ENCODE results near the gene TMEM51.

TMEM51 gene

GRCh38 chr1:15222653-15223303 is 69.2 kb downstream of the TMEM51 start:
- no peak for DNase-seq

- no peak for DNase-seq
These were observed 70.8 kb downstream of the TMEM51 start for GRCh38 chr1:15224259-15224869.

- DNase-seq = no peak
These were observed 71.4 kb downstream of the TMEM51 start for GRCh38 chr1:15224974-15225373.

- DNase-seq = no peak
These were observed 71.9 kb downstream of the TMEM51 start for GRCh38 chr1:15225461-15225860.

- DNase-seq = no peak
These were observed 73.1 kb downstream of the TMEM51 start for GRCh38 chr1:15226388-15227255.

- DNase-seq = no peak
These were observed 76.2 kb downstream of the TMEM51 start for GRCh38 chr1:15229707-15230131.

GRCh38 chr1:15231714-15232201 is 78.2 kb downstream of the TMEM51 start:
- no peak for DNase-seq

GRCh38 chr1:15233689-15234088 is 80.1 kb downstream of the TMEM51 start:
- DNase-seq = no peak

GRCh38 chr1:15236321-15236721 is 82.8 kb downstream of the TMEM51 start:
- DNase-seq = no peak

GRCh38 chr1:15236746-15237145 is 83.2 kb downstream of the TMEM51 start:
- DNase-seq = no peak

GRCh38 chr1:15238789-15239188 is 85.2 kb downstream of the TMEM51 start:
- no peak for DNase-seq

- DNase-seq = no peak
These were observed 89.2 kb downstream of the TMEM51 start for GRCh38 chr1:15242766-15243165.

- no peak for DNase-seq
These were observed 89.9 kb downstream of the TMEM51 start for GRCh38 chr1:15243275-15244043.

- no peak for DNase-seq
These were observed 91.3 kb downstream of the TMEM51 start for GRCh38 chr1:15244813-15245212.

GRCh38 chr1:15245593-15246360 is 92.2 kb downstream of the TMEM51 start:
- DNase-seq = no peak

- peak; percentile 36 for DNase-seq
These were observed 93.5 kb downstream of the TMEM51 start, which contains the start of gene FHAD1 for GRCh38 chr1:15246960-15247614. TSS of gene FHAD1 (plus strand) at chr1:15247223. CDS start at chr1:15251785, 4,562 bp downstream.

- no peak for DNase-seq
These were observed 94.7 kb downstream of the TMEM51 start for GRCh38 chr1:15248216-15248615.

- no peak for DNase-seq
These were observed 95.5 kb downstream of the TMEM51 start for GRCh38 chr1:15249081-15249480.

GRCh38 chr1:15251857-15252835 is 98.6 kb downstream of the TMEM51 start:
- DNase-seq = no peak

GRCh38 chr1:15254559-15254958 is 101.0 kb downstream of the TMEM51 start:
- DNase-seq = no peak
